ENCODE results near the gene LTF. TPM values are rescaled to one million over a fixed set of nuclear protein-coding genes. Genes with fewer than 3 reads are reported as not detected.
A peak's percentile ranks its signal among the peaks of the same experiment; 100 is the strongest.

LTF gene
- total and polyA plus RNA-seq, 2 donors (not counting 1 experiment from before 2014, with no cell fraction given): 0.22 TPM; not detected in 1

DNA sequence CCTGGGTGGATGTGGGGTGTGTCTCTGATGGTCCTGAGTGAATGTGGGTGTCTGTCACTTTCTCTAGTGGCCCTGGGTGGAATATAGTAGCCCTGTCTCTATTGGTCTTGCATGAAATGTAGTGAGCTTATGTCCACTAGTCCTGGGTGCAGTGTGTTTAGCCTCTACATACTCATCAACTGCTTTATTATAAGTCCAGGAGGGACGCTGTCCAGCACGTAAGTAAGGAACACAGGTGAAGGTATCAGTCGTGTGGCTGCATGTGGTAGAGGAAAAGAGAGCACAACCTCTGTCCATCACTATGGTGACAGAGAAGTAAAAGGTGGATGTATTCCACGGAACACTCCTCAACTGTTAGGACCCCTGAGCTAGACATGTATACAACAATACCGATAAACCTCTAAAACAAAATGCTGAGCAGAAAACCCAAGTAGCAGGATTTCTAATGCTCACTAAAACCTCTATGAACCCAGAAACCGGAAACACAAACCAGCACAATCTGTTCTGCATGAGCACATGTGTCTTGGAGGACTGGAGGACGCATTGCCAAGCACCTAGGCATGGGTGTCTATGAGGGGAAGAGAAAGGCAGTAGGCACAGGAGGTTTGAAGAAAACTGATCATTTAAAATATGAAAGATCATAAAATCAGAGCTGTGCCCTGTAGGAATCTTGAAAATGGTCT is 11.0 kb downstream of the LTF start:
- 40% methylated on average over 1 of the region's 7 CpGs for WGBS (ENCODE audit: insufficient coverage)
- Histone ChIP-seq H3K79me2 (ENCODE audit: control insufficient read depth, insufficient read depth, low read length) (no peaks in the 10 kb centered on the region), H3K9me3 (ENCODE audit: control extremely low read depth in 1 of 3, control insufficient read depth in 2 of 3, insufficient read depth in 1 of 3, low read length in 2 of 3) (peaks cover 0 to 6% (median 0%) of the 10 kb centered on the region in 3 donors), H3K4me3 (ENCODE audit: control extremely low read depth in 1 of 5, extremely low read depth in 1 of 5, insufficient read depth in 1 of 5, low read depth in 2 of 5, low read length in 4 of 5) (no peak overlapping the region), H3K9ac (ENCODE audit: low read length) (no peak overlapping the region), H3K27me3 (replicated peaks in 1 of 4; ENCODE audit: control extremely low read depth in 1 of 4, control insufficient read depth in 3 of 4, insufficient read depth in 4 of 4, low read length in 3 of 4) (peaks cover 0 to 5% (median 0%) of the 10 kb centered on the region in 4 experiments), H3K4me1 (ENCODE audit: control insufficient read depth in 2 of 2, insufficient read depth in 2 of 2, low read length in 2 of 2) (no peaks in the 10 kb centered on the region), H3K27ac (ENCODE audit: low read length in 2 of 2) (no peak overlapping the region), H4K20me1 (ENCODE audit: control insufficient read depth, insufficient read depth, low read length, poor library complexity, severe bottlenecking) (no peaks in the 10 kb centered on the region), H2AFZ (ENCODE audit: insufficient read depth, low read depth, low read length, poor library complexity, severe bottlenecking) (no peak overlapping the region), H3K36me3 (replicated peaks in 1 of 2; ENCODE audit: control extremely low read depth in 1 of 2, control insufficient read depth in 1 of 2, extremely low read depth in 1 of 2, insufficient read depth in 2 of 2, low read length in 1 of 2) (no peaks in the 10 kb centered on the region), H3K4me2 (replicated peaks; ENCODE audit: low read depth, low read length, poor library complexity, severe bottlenecking) (no peak overlapping the region)
- Mint-ChIP-seq H3K4me3 (no peak overlapping the region), H3K27ac (no peak overlapping the region), H3K27me3 (peaks cover 18% of the 10 kb centered on the region), H3K4me1 (peaks cover 3% of the 10 kb centered on the region), H3K9me3 (ENCODE audit: insufficient read depth) (no peaks in the 10 kb centered on the region)
- POLR2A ChIA-PET: no interaction called here
- CTCF ChIA-PET: no interaction called here
- ATAC-seq (ENCODE audit: low read depth): peak; percentile 31
- TF ChIP-seq EZH2 (IDR thresholded peaks at IDR 0.05; ENCODE audit: borderline replicate concordance, insufficient read depth, low read depth, low read length, poor library complexity, severe bottlenecking): no peak
- TF ChIP-seq, protein P1, sequence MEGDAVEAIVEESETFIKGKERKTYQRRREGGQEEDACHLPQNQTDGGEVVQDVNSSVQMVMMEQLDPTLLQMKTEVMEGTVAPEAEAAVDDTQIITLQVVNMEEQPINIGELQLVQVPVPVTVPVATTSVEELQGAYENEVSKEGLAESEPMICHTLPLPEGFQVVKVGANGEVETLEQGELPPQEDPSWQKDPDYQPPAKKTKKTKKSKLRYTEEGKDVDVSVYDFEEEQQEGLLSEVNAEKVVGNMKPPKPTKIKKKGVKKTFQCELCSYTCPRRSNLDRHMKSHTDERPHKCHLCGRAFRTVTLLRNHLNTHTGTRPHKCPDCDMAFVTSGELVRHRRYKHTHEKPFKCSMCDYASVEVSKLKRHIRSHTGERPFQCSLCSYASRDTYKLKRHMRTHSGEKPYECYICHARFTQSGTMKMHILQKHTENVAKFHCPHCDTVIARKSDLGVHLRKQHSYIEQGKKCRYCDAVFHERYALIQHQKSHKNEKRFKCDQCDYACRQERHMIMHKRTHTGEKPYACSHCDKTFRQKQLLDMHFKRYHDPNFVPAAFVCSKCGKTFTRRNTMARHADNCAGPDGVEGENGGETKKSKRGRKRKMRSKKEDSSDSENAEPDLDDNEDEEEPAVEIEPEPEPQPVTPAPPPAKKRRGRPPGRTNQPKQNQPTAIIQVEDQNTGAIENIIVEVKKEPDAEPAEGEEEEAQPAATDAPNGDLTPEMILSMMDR (IDR thresholded peaks at IDR 0.05): no peak
- intact Hi-C loops (cut with micrococcal nuclease): no loop called here
- DNase-seq: no peak

- Mint-ChIP-seq H3K27me3 (peaks cover 16% of the 10 kb centered on the region), H3K27ac (no peak overlapping the region), H3K9me3 (ENCODE audit: insufficient read depth) (no peaks in the 10 kb centered on the region), H3K4me3 (no peak overlapping the region), H3K4me1 (peaks cover 7% of the 10 kb centered on the region)
- no peak for TF ChIP-seq EZH2 (IDR thresholded peaks at IDR 0.05; ENCODE audit: borderline replicate concordance, insufficient read depth, low read depth, low read length, poor library complexity, severe bottlenecking)
- TF ChIP-seq, protein P1 (IDR thresholded peaks at IDR 0.05): peak; percentile 60
- ChIA-PET CTCF (interaction anchor here (1.1 to 1.5 kb wide), 4 partner anchors 11 to 180 kb away, joined by 3 to 8 read pairs (median 4); no protein-coding TSS in a partner anchor), POLR2A (no interaction called here)
- DNase-seq: no peak
- peaks cover 0 to 5% (median 0%) of the 10 kb centered on the region in 4 experiments for H3K27me3 ChIP-seq (replicated peaks in 1 of 4; ENCODE audit: control extremely low read depth in 1 of 4, control insufficient read depth in 3 of 4, insufficient read depth in 4 of 4, low read length in 3 of 4)
- no peaks in the 10 kb centered on the region for H3K4me1 ChIP-seq (ENCODE audit: control insufficient read depth in 2 of 2, insufficient read depth in 2 of 2, low read length in 2 of 2)
- no peak overlapping the region for H3K4me2 ChIP-seq (replicated peaks; ENCODE audit: low read depth, low read length, poor library complexity, severe bottlenecking)
- WGBS (ENCODE audit: insufficient coverage): 96% methylated on average over 10 of the region's 14 CpGs
- H3K27ac ChIP-seq (ENCODE audit: low read length in 2 of 2): no peak overlapping the region
- no peaks in the 10 kb centered on the region for H3K36me3 ChIP-seq (replicated peaks in 1 of 2; ENCODE audit: control extremely low read depth in 1 of 2, control insufficient read depth in 1 of 2, extremely low read depth in 1 of 2, insufficient read depth in 2 of 2, low read length in 1 of 2)
- no peak for ATAC-seq (ENCODE audit: low read depth)
- intact Hi-C loops (cut with micrococcal nuclease): no loop called here
- H3K9me3 ChIP-seq (ENCODE audit: control extremely low read depth in 1 of 3, control insufficient read depth in 2 of 3, insufficient read depth in 1 of 3, low read length in 2 of 3): no peaks in the 10 kb centered on the region
- no peak overlapping the region for H3K4me3 ChIP-seq (ENCODE audit: control extremely low read depth in 1 of 5, extremely low read depth in 1 of 5, insufficient read depth in 1 of 5, low read depth in 2 of 5, low read length in 4 of 5)
- no peak overlapping the region for H3K9ac ChIP-seq (ENCODE audit: low read length)
- H4K20me1 ChIP-seq (ENCODE audit: control insufficient read depth, insufficient read depth, low read length, poor library complexity, severe bottlenecking): no peaks in the 10 kb centered on the region
- no peak overlapping the region for H2AFZ ChIP-seq (ENCODE audit: insufficient read depth, low read depth, low read length, poor library complexity, severe bottlenecking)
- H3K79me2 ChIP-seq (ENCODE audit: control insufficient read depth, insufficient read depth, low read length): no peaks in the 10 kb centered on the region
Measured at GRCh38 chr3:46449755-46450552, 14.8 kb downstream of the LTF start.
